Endothelial cell of umbilical vein (primary cell): ENCODE measurements around the gene SNCA. TPM values are rescaled to one million over a fixed set of nuclear protein-coding genes. Genes with fewer than 3 reads are reported as not detected.

Experiments
- BruUV-seq: library from RNA; stranded (reverse); fragments of 400-500 nt; replicated peaks from 2 replicates; lab custom pipeline; 2021; lab: Mats Ljungman, UMichigan
- CTCF ChIA-PET: fragments of 300-600, 350-600 bp; sonication (Branson Sonifier 250); formaldehyde crosslinking; loops from one replicate; lab custom pipeline; 2021; ENCODE audit warnings: antibody characterized with exemption, inconsistent platforms; lab: Charles Lee
- POLR2A ChIA-PET: fragments of 300-600, 350-600 bp; sonication (Branson Sonifier 250); formaldehyde crosslinking; loops from one replicate; lab custom pipeline; 2021; ENCODE audit warnings: antibody characterized with exemption, inconsistent platforms; lab: Charles Lee
- DNase-seq: peaks from one replicate; pipeline ENCODE4 v3.0.0-alpha.2; 2011; ENCODE audit warnings: low read depth, low spot score
- FAIRE-seq: peaks from 2 replicates; lab custom pipeline; 2011; peaks lifted over from hg19 to GRCh38; lab: Jason Lieb, UNC
- H2AFZ ChIP-seq: 2 replicates; pipeline ENCODE4 v1.6.0; 2012; ENCODE audit warnings: low read depth, low read length, control low read depth, inconsistent platforms
- H3K27ac ChIP-seq: 2 replicates; pipeline ENCODE4 v1.5.1; 2011; ENCODE audit warnings: low read depth, mild to moderate bottlenecking, control low read depth, low read length, moderate library complexity; ENCODE audit not compliant: insufficient read depth
- H3K27me3 ChIP-seq, 2 experiments: 2 replicates each; pipeline versions ENCODE4 v1.6.0 to v1.6.1; 2011; ENCODE audit warnings: low read length in 2 of 2, mixed read lengths in 1 of 2; ENCODE audit not compliant: control insufficient read depth in 2 of 2, insufficient read depth in 2 of 2
- H3K36me3 ChIP-seq, 2 experiments: 2 replicates in 1 of 2; 3 replicates in 1 of 2; pipeline ENCODE4 v1.5.1; 2011; ENCODE audit warnings: low read length in 2 of 2, mild to moderate bottlenecking in 1 of 2, moderate library complexity in 1 of 2; ENCODE audit not compliant: control insufficient read depth in 2 of 2, insufficient read depth in 2 of 2; ENCODE audit errors: extremely low read depth in 1 of 2
- H3K4me1 ChIP-seq: 3 replicates; pipeline ENCODE4 v1.5.1; 2011; ENCODE audit warnings: mild to moderate bottlenecking, low read length; ENCODE audit not compliant: control insufficient read depth, insufficient read depth; ENCODE audit errors: extremely low read depth
- H3K4me2 ChIP-seq: 2 replicates; pipeline ENCODE4 v1.6.1; 2011; ENCODE audit warnings: low read length, control low read depth, mixed read lengths; ENCODE audit not compliant: insufficient read depth
- H3K4me3 ChIP-seq, 3 experiments: fragments of 200-600 bp in 1 of 3; sonication (generic), shearing (Covaris generic) in 1 of 3; replicated peaks in 1 of 3; 2 replicates each; pipeline ENCODE4 v1.5.1; 2011 to 2016; ENCODE audit warnings: control low read depth in 3 of 3, low read length in 3 of 3, mild to moderate bottlenecking in 2 of 3, inconsistent platforms in 1 of 3, low read depth in 1 of 3, moderate library complexity in 1 of 3; ENCODE audit not compliant: insufficient read depth in 1 of 3
- H3K79me2 ChIP-seq: 2 replicates; pipeline ENCODE4 v1.6.0; 2012; ENCODE audit warnings: low read length, inconsistent platforms; ENCODE audit not compliant: control insufficient read depth, insufficient read depth
- H3K9ac ChIP-seq: replicated peaks from 2 replicates; pipeline ENCODE3; 2011; ENCODE audit warnings: low read length, control low read depth; ENCODE audit not compliant: insufficient read depth; ENCODE audit errors: extremely low read depth
- H3K9me1 ChIP-seq: replicated peaks from 3 replicates; pipeline ENCODE4 v1.6.0; 2011; ENCODE audit warnings: mild to moderate bottlenecking, low read length; ENCODE audit not compliant: control insufficient read depth, insufficient read depth; ENCODE audit errors: extremely low read depth
- H3K9me3 ChIP-seq: replicated peaks from 2 replicates; pipeline ENCODE4 v1.5.1; 2012; ENCODE audit warnings: low read length, inconsistent platforms; ENCODE audit not compliant: control insufficient read depth, insufficient read depth
- H4K20me1 ChIP-seq: replicated peaks from 2 replicates; pipeline ENCODE3; 2011; ENCODE audit warnings: mild to moderate bottlenecking, low read length; ENCODE audit not compliant: control insufficient read depth, insufficient read depth; ENCODE audit errors: extremely low read depth
- CTCF ChIP-seq, 2 donors: IDR thresholded peaks; 1 replicate in 1 of 2; 2 replicates in 1 of 2; pipeline ENCODE4 v1.5.1; 2011; ENCODE audit warnings: low read length in 2 of 2, mild to moderate bottlenecking in 2 of 2, moderate library complexity in 2 of 2, control low read depth in 1 of 2, inconsistent platforms in 1 of 2, low read depth in 1 of 2; ENCODE audit not compliant: insufficient read depth in 1 of 2; ENCODE audit errors: extremely low read depth in 1 of 2
- EZH2 ChIP-seq: IDR thresholded peaks from 2 replicates; pipeline ENCODE4 v1.6.1; 2012; ENCODE audit warnings: borderline replicate concordance, low read depth, mild to moderate bottlenecking, moderate library complexity, low read length, inconsistent platforms; ENCODE audit not compliant: severe bottlenecking
- FOS ChIP-seq: IDR thresholded peaks from 2 replicates; pipeline ENCODE4 v1.6.1; 2011; ENCODE audit warnings: mild to moderate bottlenecking, low read length, moderate library complexity, borderline replicate concordance; ENCODE audit not compliant: insufficient read depth
- JUN ChIP-seq: IDR thresholded peaks from 2 replicates; pipeline ENCODE4 v1.6.1; 2011; ENCODE audit warnings: borderline replicate concordance, low read depth; ENCODE audit not compliant: insufficient read length, insufficient read depth
- MAX ChIP-seq: IDR thresholded peaks from 2 replicates; pipeline ENCODE4 v1.6.1; 2011; ENCODE audit not compliant: insufficient read depth, insufficient read length
- POLR2A ChIP-seq: IDR thresholded peaks from 2 replicates; pipeline ENCODE4 v1.6.1; 2012; ENCODE audit warnings: low read depth, mild to moderate bottlenecking, control low read depth, low read length
- POLR2AphosphoS5 ChIP-seq: IDR thresholded peaks from 2 replicates; pipeline ENCODE4 v1.6.1; 2012; ENCODE audit warnings: low read depth, mild to moderate bottlenecking, control low read depth, low read length, moderate library complexity; ENCODE audit not compliant: insufficient read depth
- dilution Hi-C: fragments of 300-500 bp; cut with MboI; formaldehyde crosslinking; loops from one replicate; pipeline ENCODE4 v1.15.0; 2019; ENCODE audit warnings: low sequenced_read_pairs; ENCODE audit not compliant: extremely low pct_ligation_motif_present
- intact Hi-C: fragments of 100-400 bp; cut with micrococcal nuclease; formaldehyde crosslinking; loops from one replicate; pipeline ENCODE4 v1.10.0; 2022
- polyA plus RNA-seq, 4 experiments: library from polyadenylated mRNA; depleted of rRNA in 3 of 4; stranded (reverse) in 3 of 4; unstranded in 1 of 4; fragments of >200 nt; gene quantifications; 2 replicates each; pipeline versions ENCODE4 v1.2.1 to v1.2.3, GENCODE V29; 2011 to 2012; ENCODE audit warnings: missing spikeins in 1 of 4
- total RNA-seq: library from RNA; stranded (reverse); gene quantifications from 2 replicates; pipeline ENCODE4 v1.2.3, GENCODE V29; 2021

Gene SNCA
- total and polyA plus RNA-seq, 2 donors (not counting 3 experiments of a cell fraction or from before 2014, with no cell fraction given), result 76.8 to 116 TPM

DNA sequence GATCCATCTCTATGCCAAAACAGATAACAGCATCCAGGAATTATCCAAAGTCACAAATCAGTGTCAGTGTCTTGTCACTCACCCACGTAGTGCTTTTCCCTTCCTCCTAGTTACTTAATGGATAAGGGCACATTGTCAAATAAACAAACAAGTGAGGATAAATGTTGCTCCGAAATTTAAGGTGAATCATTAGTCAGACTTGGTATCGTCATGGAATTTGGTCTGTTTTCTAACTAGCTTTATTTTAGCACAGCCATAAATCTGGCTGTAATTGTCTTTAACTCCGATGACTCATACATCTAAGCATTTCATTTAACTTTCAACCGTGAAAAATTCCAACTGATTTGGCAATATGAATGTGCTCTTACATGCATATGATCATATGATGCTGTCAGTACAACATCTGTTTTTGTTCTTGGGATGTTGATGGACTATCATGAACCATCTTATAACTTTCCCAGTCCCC lies 83.3 kb downstream of the SNCA start:
- CTCF ChIA-PET, result interaction anchor here (0.7 to 2.7 kb wide), 8 partner anchors 8 to 271 kb away, joined by 3 to 16 read pairs (median 4); no protein-coding TSS in a partner anchor
- H3K27ac ChIP-seq, result peak overlapping the region; percentile 99
- dilution Hi-C loops (no loop called here), intact Hi-C loops (loop anchor here (1.0 to 5.0 kb wide), 7 partner anchors 29 to 267 kb away; partner anchors contain the start of gene SNCA)
- no peaks in the 10 kb centered on the region for H3K36me3 ChIP-seq
- DNase-seq, result peak; percentile 96
- peak overlapping the region; percentile 93 for H3K9ac ChIP-seq
- H3K79me2 ChIP-seq, result peaks cover 5% of the 10 kb centered on the region
- no TSS peak for BruUV-seq
- H3K4me3 ChIP-seq, result peak overlapping the region in 1 of 3 experiments; percentile 54
- no peaks in the 10 kb centered on the region for H3K27me3 ChIP-seq
- H4K20me1 ChIP-seq, result no peaks in the 10 kb centered on the region
- peaks cover 27% of the 10 kb centered on the region for H3K4me1 ChIP-seq
- FAIRE-seq, result peak; percentile 67
- no peak for TF ChIP-seq EZH2
- no peak for TF ChIP-seq CTCF (IDR thresholded peaks at IDR 0.05; ENCODE audit: extremely low read depth in 1 of 2, insufficient read depth in 1 of 2, low read depth in 1 of 2, low read length in 2 of 2)
- TF ChIP-seq JUN, result peak; percentile 99
- peak; percentile 37 for TF ChIP-seq POLR2AphosphoS5
- TF ChIP-seq MAX, result no peak
- TF ChIP-seq FOS, result peak; percentile 88
- TF ChIP-seq POLR2A, result no peak
- peak overlapping the region; percentile 90 for H3K4me2 ChIP-seq
- no peaks in the 10 kb centered on the region for H3K9me3 ChIP-seq
- H2AFZ ChIP-seq, result no peak overlapping the region
- POLR2A ChIA-PET, result interaction anchor here (1.0 to 1.1 kb wide), 2 partner anchors 16 to 143 kb away, joined by 3 read pairs; no protein-coding TSS in a partner anchor
- no peaks in the 10 kb centered on the region for H3K9me1 ChIP-seq
